K562 (cell line): ENCODE data around the gene RTN4. TPM values are rescaled to one million over a fixed set of nuclear protein-coding genes. Genes with fewer than 3 reads are reported as not detected.

Experiments used
- ATF7 ChIP-seq: fragments of 450-650 bp; IDR thresholded peaks from 2 replicates; pipeline ENCODE4 v1.7.1; 2014; ENCODE audit warnings: mild to moderate bottlenecking, moderate library complexity
- ESRRB ChIP-seq: fragments of 250-450 bp; sonication (Bioruptor Pico); IDR thresholded peaks from 2 replicates; pipeline ENCODE4 v1.5.0; 2020; ENCODE audit warnings: mild to moderate bottlenecking, moderate library complexity, borderline replicate concordance
- GATAD2B ChIP-seq: fragments of 450-650 bp; IDR thresholded peaks from 2 replicates; pipeline ENCODE4 v1.6.1; 2017; ENCODE audit warnings: mild to moderate bottlenecking, borderline replicate concordance
- KAT2B ChIP-seq: IDR thresholded peaks from one replicate; pipeline ENCODE4 v1.6.1; 2012; ENCODE audit warnings: low read depth, mild to moderate bottlenecking, control low read depth, inconsistent platforms, low read length, moderate library complexity
- MTF1 ChIP-seq: fragments of 250-450 bp; sonication (Bioruptor Pico); IDR thresholded peaks from 2 replicates; pipeline ENCODE4 v1.9.0; 2021; ENCODE audit warnings: moderate library complexity, mild to moderate bottlenecking, inconsistent platforms, borderline replicate concordance
- POLR3A ChIP-seq: IDR thresholded peaks from 2 replicates; pipeline ENCODE4 v1.6.1; 2011; ENCODE audit warnings: borderline replicate concordance, mild to moderate bottlenecking, moderate library complexity; ENCODE audit not compliant: insufficient read length, insufficient read depth; ENCODE audit errors: extremely low read depth
- SAFB2 ChIP-seq: fragments of 200-400 bp; formaldehyde crosslinking; IDR thresholded peaks from 2 replicates; pipeline ENCODE4 v1.6.1; 2018; ENCODE audit warnings: borderline replicate concordance, low read length, low read depth, moderate library complexity; ENCODE audit not compliant: severe bottlenecking
- TEAD4 ChIP-seq, 2 experiments: sonication (generic) in 1 of 2; formaldehyde crosslinking in 1 of 2; IDR thresholded peaks; 2 replicates each; pipeline versions ENCODE4 v1.6.1 to v1.8.0; 2012 to 2022; ENCODE audit warnings: borderline replicate concordance in 1 of 2, inconsistent platforms in 1 of 2, low read length in 1 of 2, mild to moderate bottlenecking in 1 of 2, missing genetic modification reagents in 1 of 2
- WHSC1 ChIP-seq: IDR thresholded peaks from one replicate; pipeline ENCODE4 v1.6.1; 2012; ENCODE audit warnings: low read length, control low read depth, inconsistent platforms
- ZNF707 ChIP-seq: fragments of 250-450 bp; sonication (Bioruptor Pico); conservative IDR thresholded peaks from 2 replicates; pipeline ENCODE4 v1.8.0; 2022; ENCODE audit warnings: inconsistent platforms, mild to moderate bottlenecking, moderate library complexity
- polyA plus RNA-seq, 8 experiments: library from polyadenylated mRNA; depleted of rRNA in 4 of 8; stranded (reverse) in 5 of 8; unstranded in 3 of 8; fragments of >200 nt; fragmentation: Nextera tagmentation in 2 of 8; fragmentation: Illumina TruSeq in 1 of 8; extraction: Ambion mirVana in 2 of 8; extraction: Trizol in 1 of 8; gene quantifications; 2 replicates each; pipeline versions ENCODE4 v1.2.1 to v1.2.3, GENCODE V29; 2011 to 2014; ENCODE audit warnings: inconsistent platforms in 1 of 8, missing spikeins in 1 of 8
- total RNA-seq, 7 experiments: library from RNA; depleted of rRNA in 6 of 7; stranded (reverse); fragments of >200 nt in 6 of 7; fragmentation: Illumina TruSeq in 2 of 7; extraction: Trizol in 2 of 7; gene quantifications; 2 replicates each; pipeline versions ENCODE4 v1.2.1 to v1.2.3, GENCODE V29; 2011 to 2021; ENCODE audit warnings: low replicate concordance in 1 of 7
- TF ChIP-seq, protein P1 (sequence below): sonication (generic); formaldehyde crosslinking; IDR thresholded peaks from 2 replicates; pipeline ENCODE4 v1.8.0; 2022; ENCODE audit warnings: mild to moderate bottlenecking, low read depth, missing genetic modification reagents

The RTN4 gene
- total and polyA plus RNA-seq, 9 of the 15 experiments (the other 6 are each of a cell fraction or from before 2014, with no cell fraction given), result 73.0 to 248 (median 116) TPM

DNA sequence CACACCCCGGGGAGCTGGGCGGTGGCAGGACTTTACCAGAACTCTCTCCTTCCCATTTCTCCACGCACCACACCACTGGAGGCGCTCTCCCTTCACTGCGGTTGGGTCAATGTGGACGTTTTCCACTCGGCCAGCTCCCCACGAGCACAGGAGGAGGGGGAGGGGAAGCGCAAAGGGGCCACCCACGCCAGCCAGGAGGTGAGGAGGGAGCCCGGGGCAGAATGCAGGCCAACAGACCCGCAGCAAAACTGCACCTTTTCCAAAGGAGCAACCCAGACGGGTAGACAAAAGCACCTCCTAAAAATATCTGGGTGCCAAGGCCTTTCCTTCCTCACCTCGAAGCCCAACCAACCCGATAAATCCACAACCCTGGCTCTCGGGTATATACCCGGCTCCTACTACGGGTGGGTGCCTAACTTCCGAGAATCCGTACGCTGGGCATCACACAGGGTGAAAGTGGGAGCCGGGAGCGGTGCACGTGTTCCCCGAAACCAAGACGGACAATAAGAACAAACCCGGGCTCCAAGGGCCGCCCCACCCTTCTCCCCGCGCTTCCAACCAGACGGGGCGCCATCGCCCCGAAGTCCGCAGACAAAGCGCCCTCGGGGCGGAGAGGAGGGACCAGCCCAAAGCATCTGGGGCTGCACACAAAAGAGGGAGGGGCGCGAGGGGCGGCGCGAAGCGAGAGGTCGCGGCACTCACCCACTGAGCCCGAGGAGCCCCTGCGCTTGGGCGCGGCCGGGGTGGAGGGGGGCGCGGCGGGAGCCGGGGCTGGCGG is 1.0 kb downstream of the RTN4 start (continued):
- TF ChIP-seq, protein P1, sequence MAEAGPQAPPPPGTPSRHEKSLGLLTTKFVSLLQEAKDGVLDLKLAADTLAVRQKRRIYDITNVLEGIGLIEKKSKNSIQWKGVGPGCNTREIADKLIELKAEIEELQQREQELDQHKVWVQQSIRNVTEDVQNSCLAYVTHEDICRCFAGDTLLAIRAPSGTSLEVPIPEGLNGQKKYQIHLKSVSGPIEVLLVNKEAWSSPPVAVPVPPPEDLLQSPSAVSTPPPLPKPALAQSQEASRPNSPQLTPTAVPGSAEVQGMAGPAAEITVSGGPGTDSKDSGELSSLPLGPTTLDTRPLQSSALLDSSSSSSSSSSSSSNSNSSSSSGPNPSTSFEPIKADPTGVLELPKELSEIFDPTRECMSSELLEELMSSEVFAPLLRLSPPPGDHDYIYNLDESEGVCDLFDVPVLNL (CRISPR knock-in tag), result 0 out of 2 replicates have a peak, but pooled peaks have one; percentile 1
- TF ChIP-seq MTF1 (CRISPR knock-in tag) (no peak), SAFB2 (no peak), TEAD4 (IDR thresholded peaks at IDR 0.05; ENCODE audit: low read length) (peak; percentile 56), TEAD4 (CRISPR knock-in tag; IDR thresholded peaks at IDR 0.05; ENCODE audit: borderline replicate concordance) (no peak), WHSC1 (no peak), POLR3A (no peak), KAT2B (no peak), GATAD2B (peak; percentile 98), ATF7 (peak; percentile 52; the same call in 1 of the 2 replicates), ESRRB (CRISPR knock-in tag) (no peak), ZNF707 (CRISPR knock-in tag) (no peak)
